HG03097 (cell line): Measurements from ENCODE around the gene IL10RA.
"Not testable (repeated sequence)": the region's sequence is repeated elsewhere in the genome, so short reads cannot be mapped to it uniquely, and the experiment has no call there.

Experiments
- ATAC-seq: cut with Tn5 transposase; IDR thresholded peaks from one replicate; pipeline ENCODE4 v1.9.1; 2021; ENCODE audit not compliant: unreplicated experiment, low FRiP score

The IL10RA gene

DNA sequence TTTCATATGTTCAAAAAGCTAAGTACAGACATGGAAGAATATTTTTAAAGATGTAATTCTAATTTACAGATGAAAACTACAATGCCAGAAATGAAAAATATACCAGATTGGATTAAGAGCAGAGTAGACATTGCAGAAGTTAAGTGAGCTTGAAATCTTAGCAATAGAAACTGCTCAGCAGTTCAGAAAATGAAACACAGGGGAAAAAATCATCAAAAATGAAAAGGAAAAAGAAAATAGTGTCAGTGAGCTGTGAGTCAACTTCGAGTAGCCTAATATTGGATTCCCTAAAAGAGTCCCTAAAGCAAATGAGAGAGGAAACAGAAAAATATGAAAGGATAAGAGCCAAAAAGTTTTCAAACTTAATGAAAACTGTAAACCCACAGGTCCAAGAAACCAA lies 25.8 kb upstream of the IL10RA start:
- no peak for ATAC-seq

DNA sequence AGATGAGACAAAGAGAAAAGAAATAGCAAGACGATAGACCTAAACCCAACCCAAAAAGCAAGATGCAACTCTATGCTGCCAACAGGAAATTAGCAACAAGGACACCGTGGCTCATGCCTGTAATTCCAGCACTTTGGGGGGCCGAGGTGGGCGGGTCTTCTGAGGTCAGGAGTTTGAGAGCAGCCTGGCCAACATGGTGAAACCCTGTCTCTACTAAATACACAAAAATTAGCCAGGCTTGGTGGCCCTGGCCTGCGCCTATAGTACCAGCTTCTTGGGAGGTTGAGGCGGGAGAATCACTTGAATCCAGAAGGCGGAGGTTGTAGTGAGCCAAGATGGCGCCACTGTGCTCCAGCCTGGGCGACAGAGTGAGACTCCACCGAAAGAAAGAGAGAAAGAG lies 24.3 kb upstream of the IL10RA start:
- ATAC-seq = no peak

DNA sequence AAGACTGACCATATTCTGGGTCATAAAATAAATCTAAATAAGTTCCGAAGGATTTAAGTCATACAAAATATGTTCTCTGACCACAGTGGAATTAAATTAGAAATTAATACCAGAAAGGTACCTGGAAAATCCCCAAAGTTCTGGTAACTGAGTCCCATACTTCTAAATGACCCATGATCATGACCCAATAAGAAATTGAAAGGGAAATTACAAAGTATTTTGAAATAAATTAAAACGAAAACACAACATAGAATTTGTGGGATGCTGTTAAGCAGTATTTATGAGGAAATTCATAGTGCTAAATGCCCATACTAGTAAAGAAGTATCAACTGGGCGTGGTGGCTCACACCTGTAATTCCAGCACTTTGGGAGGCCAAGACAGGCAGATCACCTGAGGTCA lies 23.4 kb upstream of the IL10RA start:
- no peak for ATAC-seq

DNA sequence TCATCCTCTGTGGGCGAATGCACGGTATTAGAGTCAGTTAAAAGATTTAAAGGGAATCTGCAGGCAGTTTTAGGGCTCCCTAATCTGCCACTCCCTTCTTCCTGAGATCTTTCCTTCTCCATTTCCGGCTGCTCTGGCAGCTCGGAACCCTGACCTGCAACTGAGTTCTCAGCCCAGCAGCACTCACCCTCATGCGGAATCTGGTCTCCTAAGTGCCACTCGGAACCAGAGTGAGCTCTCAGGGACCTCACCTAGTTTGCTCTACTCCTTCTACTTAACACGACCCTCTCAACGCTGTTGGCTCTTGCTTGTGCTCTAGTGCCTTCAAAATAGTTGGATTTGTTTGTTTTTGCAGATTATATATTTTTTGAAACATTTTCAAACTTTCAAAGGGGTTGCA lies 19.3 kb upstream of the IL10RA start:
- ATAC-seq = no peak

DNA sequence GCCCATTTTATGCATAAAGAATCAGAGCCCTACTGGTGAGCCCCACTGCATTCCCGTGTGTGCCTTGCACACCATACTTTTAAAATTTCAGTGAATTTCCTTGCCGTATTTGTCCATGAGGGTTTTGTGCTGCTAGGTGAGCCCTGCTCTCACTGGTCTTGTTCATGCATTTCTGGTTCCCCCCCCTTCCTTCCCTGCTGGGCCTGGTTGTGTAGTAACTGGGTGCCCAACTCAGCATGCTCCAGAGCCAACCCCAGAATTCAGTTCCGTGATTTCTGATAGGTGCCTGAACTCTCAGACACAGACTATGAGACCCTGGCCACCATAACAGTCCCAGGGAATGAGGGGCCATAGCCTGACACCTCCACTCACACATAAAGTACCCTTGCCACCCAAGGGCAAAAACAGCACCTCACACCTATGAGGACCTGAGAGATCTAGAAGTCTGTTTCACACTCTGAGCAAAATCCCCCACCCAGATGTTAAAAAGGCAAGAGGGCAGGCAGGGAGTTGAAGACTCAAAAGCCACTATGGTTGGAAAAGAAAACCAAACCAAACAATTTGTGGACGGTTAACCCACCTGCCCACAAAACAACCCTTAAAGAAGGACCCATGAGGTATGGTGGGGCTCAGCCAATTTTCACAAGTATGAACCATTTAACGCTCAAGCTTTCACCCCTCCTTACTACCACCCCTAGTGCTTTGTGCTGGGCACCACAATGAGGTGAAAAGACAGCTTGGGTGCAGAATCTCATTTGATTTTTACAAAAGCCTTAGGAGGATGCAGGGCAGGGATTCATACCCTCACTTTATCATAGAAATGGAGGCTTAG lies 16.8 kb upstream of the IL10RA start:
- no peak for ATAC-seq

DNA sequence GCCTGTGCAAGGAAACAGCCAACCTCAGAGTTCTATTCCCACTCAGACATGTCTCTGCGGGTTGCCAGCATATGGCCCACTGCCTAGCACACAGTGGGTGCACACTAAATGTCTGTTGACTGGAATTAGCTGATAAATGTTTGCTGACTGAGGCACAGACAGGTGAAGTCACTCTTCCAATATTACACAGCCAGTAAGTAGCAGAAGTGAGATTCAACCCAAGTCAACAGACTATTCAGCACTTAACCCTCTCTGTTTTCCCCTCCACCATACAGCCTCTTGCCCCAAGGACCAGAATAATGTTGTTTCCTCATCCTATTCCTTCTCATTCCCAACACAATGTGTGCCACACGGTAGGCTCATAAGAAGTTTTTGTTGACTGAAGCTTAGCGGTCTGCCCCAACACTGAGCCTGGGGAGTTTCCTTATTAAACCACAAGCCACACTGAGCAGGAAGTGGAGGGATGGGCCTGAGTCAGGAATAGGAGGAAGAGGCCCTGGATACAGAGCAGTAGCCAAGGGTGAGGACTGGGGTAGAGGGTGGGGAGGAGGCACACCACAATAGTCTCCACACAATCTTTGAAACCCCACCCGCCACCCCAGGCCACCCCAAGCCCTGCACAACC lies 15.7 kb upstream of the IL10RA start:
- ATAC-seq = no peak

DNA sequence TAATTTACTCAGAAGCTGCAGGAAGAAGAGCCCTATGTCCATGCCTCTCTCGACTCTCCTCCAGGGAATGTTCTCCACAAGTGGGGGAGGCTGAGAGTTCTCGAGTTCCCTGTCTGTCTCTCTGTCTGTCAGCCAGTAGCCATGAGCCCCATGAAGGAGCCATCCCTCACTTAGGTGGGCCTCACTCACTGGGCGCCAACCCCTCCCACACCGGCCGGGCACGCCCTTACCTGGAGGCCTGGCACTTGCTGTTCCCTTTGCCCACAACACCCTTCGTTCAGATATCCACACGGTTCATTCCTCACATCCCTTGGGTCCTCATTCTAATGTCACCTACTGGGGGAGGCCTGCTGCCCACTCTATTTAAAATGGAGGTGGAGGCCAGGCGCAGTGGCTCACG lies 14.2 kb upstream of the IL10RA start:
- no peak for ATAC-seq

DNA sequence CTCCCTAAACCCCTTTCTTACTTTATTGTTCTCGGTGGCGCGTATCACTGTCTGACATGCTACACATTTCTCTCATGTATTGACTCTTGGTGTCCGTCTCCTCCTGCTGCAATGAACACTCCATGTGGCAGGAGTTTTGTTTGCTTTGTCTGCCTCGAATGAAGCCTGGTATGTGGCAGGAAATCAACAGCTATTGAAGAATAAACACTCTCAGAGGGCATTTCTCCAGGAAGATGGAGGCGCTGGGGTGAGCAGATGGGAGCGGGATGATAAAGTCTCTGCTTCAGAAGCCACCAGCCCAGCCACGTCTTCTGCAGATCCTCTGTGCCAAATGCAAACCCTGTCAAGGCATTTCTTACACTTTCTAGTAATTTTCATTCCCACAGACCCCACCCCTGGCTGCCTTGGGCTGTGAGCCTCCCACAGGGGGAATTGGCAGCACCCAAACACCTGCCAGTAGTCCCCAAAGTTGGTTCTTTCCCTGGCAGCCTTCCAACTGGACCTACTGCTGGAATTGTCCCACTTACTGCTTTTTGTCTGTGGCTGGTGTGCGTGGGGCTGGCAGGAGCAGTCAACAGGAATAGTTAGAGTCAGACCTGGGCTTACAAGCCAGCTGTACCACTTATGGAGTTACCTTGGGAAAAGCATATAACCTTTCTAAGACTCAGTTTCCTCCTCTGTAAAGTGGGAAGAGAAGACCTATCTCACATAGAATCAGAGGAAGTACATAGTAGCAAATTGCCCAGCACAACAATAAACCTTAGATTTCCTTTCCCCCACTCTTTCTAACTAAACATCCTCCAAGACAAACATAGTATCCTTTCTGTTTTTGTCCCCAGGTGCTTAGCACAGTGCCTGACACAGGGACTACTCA lies 13.3 kb upstream of the IL10RA start:
- ATAC-seq = no peak

DNA sequence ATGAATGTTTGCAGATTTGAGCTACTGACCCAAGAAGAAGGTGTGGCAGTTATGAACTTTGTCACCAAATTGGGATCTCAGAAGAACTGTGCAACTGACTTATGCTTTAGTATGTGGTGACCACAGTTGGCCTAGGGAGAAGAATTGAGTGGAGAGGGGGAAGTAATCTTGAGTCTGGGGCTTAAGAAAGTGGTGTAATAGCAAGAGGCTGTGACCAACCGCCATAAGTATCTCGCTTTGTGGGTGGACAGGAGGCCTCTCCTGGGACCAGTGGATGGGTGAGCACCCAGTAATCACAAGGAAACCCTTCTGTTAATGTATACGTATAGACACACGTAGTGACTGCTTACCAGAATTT lies 12.7 kb upstream of the IL10RA start:
- ATAC-seq = no peak

DNA sequence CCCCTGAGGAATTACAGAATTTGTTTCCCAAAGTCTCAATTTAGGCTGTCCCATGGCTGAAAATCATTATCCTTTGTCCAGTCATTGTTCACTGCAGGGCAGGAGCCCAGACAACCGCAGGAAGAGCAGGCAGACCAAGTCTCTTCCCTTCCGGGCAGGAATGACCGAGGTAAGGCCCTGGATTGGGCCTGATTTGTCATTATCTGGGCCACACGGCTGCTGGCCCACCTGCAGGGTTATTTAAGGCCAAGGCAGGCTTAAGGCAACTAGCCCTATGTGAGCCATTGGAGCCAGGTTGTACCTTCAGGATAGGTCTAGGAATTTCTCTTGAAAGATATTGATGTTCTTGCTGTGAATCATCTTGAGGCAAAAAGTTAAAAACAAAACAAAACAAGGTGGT lies 9.7 kb upstream of the IL10RA start:
- no peak for ATAC-seq

DNA sequence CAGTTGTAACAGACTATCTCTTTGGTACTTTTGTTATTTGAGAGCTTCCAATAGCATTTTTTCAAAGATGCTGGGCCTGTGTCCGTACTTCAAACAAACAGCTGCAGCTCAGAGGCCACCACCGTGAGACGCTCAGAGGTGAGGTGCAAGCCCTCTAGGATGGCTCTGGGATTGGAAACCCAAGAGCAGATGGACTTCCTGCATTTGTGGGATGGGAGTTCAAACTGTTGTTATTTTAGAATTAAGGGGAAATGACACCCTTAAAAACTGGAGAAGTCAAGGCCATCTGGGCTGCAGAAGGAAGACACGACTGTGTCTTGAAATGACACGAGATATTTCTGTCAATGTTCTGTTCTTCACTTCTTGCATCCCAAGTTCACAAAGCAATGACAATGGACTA lies 9.2 kb upstream of the IL10RA start:
- no peak for ATAC-seq

DNA sequence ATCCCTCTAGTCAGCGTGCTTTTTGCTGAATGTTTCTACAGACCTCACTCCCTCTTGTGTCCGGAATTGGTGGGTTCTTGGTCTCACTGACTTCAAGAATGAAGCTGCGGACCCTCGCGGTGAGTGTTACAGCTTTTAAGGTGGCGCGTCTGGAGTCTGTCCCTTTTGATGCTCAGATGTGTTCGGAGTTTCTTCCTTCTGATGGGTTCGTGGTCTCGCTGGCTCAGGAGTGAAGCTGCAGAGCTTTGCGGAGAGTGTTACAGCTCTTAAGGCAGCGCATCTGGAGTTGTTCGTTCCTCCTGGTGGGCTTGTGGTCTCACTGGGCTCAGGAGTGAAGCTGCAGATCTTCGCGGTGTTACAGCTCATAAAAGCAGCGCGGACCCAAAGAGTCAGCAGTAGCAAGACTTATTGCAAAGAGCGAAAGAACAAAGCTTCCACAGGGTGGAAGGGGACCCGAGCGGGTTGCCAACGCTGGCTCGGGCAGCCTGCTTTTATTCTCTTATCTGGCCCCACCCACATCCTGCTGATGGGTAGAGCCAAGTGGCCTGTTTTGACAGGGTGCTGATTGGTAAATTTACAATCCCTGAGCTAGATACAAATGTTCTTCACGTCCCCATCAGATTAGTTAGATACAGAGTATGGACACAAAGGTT lies 8.5 kb upstream of the IL10RA start:
- ATAC-seq = not testable (repeated sequence)

DNA sequence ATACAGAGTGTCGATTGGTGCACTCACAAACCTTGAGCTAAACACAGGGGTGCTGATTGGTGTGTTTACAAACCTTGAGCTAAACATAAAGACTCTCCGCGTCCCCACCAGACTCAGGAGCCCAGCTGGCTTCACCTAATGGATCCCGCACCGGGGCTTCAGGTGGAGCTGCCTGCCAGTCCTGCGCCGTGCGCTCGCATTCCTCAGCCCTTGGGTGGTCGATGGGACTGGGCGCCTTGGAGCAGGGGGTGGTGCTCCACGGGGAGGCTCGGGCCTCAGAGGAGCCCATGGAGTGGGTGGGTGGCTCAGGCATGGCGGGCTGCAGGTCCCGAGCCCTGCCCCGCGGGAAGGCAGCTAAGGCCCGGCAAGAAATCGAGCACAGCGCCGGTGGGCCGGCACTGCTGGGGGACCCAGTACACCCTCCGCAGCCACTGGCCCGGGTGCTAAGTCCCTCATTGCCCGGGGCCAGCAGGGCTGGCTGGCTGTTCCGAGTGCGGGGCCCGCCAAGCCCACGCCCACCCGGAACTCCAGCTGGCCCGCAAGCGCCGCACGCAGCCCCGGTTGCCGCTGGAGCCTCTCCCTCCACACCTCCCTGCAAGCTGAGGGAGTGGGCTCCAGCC lies 7.8 kb upstream of the IL10RA start:
- not testable (repeated sequence) for ATAC-seq

DNA sequence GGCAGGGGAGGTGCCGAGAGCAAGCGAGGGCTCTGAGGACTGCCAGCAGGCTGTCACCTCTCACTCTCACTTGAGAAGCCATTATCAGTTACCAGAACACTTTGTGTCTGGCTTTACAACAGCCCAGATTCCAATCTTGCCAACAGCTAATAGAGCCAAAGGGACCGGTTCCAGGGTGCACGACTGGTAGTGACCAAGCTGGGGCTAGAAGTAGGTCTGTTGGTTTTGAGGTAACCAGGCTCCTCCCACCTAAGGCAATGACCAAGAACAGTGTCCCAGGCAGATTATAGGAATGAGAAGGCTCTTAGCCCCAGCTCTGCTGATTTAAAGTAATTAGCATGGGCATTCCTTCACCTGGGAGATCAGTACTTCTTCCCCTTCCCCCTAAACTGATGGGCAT lies 7.2 kb upstream of the IL10RA start:
- no peak for ATAC-seq

DNA sequence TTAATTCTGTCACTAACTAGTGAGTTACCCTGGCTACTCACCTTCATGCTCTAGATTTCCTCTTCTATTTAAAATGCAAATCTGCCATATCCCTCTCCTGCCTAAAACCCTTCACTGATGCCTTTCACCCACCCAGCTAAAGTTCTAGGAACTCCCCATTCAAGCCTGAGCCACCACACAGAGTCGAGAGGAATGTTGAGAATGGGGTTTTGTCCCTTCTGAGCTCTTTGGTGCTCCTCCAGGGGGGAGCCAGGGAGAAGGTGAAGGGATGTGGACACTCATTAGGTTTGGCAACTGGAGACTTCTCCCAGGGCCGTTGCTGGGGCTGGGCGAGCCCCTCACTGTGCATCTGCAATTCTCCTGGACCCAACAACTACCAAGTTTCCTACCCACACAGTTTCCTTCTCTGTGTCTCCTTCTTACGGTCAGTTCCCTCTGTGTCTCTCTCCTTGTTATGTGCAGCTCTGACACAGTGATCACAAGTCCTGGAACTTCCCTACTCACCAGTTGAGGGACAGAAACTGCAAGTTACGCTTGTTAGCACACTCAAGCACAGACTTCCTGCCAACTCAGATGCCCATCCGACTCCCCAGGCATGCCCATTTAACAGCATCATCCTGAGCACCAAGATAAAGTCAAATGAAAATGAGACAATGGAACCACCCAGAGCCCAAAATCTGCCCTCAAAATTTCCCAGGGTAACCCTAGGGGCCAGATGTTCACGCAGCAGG lies 6.5 kb upstream of the IL10RA start:
- peak; percentile 73 for ATAC-seq

DNA sequence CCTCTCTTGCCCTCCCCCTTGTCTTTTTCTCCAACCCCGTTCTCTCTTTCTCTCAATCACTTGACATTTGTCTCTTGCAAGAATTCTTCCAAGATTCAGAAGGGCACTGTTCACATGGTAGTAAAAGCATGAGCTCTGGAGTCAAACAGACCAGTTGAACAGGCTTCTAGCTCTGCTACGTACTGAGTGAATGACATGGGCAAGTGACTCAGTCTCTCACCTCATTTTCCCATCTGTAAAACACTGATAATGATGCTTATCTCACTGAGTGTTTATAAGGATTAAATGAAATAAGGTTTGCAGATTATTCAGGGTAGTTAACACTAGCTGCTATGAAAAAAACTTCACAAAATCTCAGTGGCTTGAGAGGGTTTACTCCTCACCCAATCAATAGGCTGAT lies 5.9 kb upstream of the IL10RA start:
- no peak for ATAC-seq

DNA sequence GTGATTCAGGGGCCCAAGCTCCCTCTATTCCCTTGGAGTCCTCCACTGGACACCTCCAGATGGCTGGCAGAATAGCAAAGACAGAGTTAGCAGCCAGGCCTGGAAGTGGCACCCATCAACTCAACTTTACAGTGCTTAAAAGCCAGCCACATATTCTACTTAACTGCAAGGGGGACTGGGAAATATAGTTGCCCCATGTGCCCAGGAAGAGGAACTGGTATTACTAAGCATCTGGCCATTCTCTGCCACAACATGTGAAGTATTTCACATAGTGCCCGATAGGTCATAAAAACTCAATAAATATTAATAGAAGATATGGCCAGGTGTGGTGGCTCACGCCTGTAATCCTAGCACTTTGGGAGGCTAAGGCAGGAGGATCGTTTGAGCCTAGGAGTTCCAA lies 5.5 kb upstream of the IL10RA start:
- no peak for ATAC-seq

DNA sequence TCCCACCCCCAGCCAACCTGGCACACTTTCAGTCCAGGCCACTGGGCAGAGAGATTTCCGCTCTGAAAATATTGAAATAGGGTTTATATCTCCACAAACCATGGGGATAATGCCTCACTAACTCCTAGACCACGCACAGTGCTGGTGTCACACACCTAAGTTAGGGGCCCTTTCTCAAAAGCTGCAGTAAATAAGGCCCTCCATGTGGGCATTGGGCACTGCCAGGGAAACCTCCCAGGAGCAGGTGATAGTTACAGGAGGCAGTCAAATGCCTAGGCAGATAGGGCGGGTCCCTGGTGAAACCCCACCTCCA lies 3.1 kb upstream of the IL10RA start:
- ATAC-seq = no peak

DNA sequence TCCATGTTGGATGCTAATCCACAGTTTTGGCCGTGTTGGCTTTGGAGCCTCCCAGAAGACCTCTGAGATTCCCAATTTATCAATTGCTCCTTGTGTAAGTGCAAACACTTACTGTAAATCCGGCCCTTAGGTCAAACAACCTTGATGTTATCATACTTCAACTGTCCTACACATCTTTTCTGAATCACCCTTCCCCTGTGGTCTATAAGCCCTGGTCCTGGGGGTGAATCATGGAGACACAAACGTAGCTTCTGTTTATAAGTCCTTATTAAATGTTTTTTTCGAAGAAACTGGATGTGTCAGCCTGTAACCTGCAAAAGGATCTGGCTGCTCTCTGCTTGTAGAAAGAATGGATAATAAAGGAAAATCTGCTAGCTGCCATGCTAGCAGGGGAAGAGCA lies 1.7 kb upstream of the IL10RA start:
- no peak for ATAC-seq

DNA sequence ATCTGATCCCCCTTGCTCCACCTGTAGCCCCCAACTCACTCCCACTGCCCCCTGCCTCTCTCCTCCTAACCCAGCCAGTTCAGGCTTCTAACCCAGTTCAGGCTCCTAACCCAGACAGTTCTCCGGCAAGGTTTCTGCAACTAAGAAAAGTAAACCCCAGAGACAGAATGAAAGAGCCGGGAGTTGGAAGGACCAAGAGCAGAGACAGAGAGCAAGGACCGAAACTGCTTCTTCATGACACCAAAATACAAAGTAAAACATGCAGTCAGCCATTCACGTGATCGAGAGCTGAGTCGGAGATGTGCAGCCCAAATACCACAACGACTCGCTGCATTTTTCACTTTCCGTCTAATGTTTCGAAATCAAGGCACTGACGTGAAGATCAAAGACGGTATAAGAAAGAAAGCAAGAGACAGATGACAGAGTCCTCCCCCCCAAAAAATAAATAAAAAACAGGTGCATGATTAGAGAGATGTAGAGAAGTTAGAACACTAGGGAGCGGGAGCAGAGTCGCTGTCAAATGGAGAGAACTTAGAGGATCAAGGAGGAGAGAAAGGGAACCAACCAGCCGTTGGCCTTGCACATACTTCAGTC lies 884 bp downstream of the IL10RA start:
- no peak for ATAC-seq
